ENCODE results near the gene RTP3.
"Not testable (repeated sequence)": the region's sequence is repeated elsewhere in the genome, so short reads cannot be mapped to it uniquely, and the experiment has no call there.

The RTP3 gene

DNA sequence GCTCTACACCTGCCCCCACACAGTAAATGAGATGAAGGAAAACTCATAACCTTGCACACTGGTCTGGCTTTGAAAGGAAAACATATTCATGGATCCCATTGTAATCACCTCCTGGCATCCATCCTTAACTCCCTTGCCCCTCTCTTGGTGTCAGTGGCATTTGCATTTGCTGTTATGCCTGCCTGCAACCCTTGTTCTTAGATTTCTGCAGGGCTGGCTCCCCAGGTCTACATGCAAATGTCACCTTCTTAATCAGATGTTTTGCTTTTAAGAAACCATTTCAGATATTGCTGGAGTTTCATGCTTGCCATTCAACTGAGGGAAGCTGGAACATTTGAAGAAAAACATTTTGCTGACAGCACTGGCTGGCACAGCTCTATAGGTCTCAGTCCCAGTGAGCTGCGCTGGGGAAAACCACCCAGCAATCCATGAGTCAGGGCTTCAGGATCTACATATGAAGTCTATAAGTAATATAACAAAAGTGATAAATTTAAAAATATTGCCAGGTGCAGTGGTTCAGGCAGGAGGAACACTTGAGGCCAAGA lies 49.2 kb downstream of the RTP3 start:
- DNase-seq (ENCODE audit: low read depth in 2 of 2), result no peak

DNA sequence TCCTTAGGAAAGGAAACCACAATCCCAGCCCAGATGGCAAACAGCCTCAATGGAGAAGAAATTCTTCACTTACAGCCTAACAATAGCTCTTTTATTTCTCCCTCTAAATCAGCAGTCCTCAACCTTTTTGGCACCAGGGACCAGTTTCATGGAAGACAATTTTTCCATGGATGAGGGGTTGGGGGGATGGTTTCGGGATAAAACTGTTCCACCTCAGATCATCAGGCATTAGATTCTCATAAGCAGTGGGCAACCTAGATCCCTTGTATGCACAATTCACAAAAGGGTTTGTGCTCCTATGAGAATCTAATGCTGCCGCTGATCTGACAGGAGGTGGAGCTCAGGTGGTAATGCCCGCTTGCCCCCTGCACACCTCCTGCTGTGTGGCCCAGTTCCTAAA lies 50.8 kb downstream of the RTP3 start:
- not testable (repeated sequence) for DNase-seq (ENCODE audit: low read depth in 2 of 2)

DNA sequence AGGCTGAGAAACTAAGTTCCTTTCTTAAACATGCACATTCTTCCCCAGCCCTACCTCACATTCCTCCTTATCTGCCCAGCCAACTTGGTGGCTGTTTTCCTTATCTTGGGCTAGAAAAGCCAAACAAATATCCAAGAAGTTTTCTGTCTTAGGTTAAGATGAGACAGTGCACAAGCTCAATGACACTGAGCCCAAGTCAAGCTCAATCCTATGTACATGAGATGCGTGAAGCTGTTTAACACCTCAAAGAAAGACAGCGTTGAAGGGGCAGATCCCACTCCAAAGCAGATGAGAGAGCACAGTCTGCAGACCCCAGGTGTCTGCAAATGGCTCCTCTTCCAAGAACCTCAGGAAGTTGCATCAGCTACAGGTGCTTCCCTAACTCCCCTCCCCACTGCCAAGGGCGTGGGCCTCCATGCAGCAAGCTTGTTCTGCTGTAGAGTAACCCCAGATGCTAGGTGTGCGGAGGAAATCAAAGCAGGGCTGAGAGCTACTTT lies 51.7 kb downstream of the RTP3 start:
- no peak for DNase-seq (ENCODE audit: low read depth in 2 of 2)

DNA sequence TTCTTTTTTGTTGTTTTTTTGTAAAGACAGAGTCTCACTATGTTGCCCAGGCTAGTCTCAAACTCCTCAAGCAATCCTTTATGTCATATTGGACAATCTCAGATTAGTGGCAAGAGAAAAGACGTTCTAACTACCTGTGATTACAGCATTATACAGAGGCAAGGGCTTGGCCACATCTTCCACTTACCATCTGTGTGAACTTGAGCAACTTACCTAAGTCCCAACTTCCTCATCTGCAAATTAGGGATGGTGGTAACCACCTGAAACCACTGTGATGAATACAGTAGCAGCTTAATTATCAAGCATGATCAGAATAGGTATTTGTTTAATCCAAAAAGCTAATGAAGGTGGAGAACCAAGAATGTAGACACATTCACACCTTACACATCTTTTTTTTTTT lies 52.2 kb downstream of the RTP3 start:
- no peak for DNase-seq (ENCODE audit: low read depth in 2 of 2)

Data from stimulated activated CD4-positive, alpha-beta T cell treated with anti-CD3 and anti-CD28 coated beads, Interleukin-4, amount 100 ng/mL, for 48 hours (primary cell).